HK-2 (cell line): Measurements from ENCODE around the gene RNF213.

ENCODE experiments used
- DNase-seq: peaks from one replicate; pipeline ENCODE4 v3.0.0-alpha.2; 2018; ENCODE audit not compliant: unreplicated experiment

Gene RNF213

DNA sequence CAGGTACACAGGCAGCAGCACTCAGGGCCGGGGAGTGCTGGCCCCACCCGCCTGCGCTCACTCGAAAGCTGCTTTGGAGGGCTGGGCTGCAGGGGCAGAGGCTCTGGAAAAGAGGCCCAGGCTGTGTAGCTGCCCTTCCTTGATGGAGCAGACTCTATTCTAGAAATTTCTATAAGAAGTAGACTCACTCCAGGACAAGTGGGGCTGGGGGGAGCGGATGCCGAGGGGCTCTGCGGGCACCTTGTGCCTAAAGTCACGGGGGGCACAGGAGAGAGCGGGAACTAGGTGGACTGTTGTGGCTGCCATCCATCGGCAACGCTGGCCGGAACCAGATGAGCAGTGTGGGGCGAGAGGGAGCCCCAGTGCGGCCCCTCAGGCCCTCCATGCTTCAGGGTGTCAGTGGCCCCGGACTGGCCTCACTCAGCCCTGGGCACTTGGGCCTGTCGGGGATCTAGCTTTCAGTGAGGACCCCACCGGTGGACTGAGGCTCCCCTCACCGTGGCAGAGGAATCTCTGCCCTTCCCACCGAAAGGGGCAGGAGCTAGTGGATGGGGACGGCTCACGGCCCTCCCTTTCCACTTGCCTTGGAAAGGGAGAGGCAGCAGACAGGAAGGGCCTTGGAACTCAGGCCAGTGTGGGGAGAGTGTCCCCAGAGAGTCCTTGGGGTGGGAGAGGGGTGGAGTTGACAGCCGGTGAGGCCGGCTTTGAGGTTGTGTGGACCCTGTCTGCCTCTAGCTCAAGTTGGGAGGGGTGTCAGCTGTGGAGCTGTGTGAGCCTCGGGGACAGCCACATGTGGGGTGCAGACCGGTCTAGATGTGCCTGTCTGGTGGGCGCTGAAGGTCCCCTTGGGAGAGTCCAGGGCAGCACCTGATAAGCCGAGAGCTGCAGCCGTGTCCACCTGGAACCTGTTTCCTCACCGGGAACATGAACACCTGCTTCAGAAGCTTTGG, 170.9 kb downstream of the RNF213 start:
- DNase-seq, result no peak

DNA sequence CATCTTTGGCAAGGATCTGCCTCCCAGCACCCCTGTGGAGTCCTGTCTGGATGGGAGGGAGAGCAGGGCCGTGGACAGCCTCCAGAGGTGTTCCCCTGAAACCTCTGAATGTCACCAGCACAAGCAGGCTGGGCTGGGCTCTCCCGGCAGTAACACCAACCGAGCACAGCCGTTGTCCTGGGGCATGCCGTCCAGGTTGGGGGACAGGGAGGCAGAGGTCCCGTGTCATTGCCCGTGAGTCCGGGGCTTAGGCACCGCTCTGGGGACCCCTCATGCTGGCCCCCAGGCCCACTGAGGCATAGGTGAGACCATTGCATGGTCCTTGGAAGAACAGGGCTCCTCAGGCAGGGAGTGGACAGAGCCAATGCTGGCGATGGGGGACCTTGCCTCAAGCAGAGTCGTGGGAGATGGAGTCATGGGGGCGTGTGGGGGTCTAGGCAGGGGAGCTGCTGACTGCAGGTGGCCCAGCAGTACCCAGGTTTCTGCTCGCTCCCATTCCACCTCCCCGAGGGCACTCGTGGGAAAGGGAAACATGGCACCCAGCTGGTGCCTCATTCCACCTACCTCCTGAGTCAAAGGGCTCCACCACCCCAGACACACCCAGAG, 171.8 kb downstream of the RNF213 start:
- DNase-seq, result no peak

DNA sequence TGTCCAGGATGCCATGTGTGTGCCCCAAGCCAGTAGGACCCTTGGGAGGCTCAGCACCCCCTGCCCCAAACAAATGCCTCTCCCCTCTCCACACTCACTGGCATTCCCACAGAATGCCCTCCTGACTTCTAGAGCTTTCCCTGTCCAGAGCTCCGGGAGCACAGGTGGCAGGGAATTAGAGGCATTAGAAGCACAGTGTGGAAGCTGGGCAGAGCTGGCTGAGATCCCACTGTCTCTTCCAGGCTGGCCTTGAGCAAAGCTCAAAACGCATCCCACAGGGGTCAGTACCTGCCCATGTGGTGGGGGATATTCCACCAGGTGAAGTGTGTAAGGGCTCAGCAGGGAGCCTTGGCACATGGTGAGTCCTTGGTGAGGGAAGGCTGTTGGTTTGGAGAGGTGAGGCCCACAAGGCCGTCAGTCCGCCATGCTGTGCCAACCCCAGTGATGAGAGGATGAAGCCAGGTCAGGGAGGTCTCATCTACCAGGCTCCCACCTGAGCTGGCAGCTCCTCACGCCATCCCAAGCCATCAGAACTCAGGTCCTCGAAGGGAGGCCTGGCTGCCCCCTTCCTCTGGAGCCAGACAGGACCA, 172.4 kb downstream of the RNF213 start:
- no peak for DNase-seq

DNA sequence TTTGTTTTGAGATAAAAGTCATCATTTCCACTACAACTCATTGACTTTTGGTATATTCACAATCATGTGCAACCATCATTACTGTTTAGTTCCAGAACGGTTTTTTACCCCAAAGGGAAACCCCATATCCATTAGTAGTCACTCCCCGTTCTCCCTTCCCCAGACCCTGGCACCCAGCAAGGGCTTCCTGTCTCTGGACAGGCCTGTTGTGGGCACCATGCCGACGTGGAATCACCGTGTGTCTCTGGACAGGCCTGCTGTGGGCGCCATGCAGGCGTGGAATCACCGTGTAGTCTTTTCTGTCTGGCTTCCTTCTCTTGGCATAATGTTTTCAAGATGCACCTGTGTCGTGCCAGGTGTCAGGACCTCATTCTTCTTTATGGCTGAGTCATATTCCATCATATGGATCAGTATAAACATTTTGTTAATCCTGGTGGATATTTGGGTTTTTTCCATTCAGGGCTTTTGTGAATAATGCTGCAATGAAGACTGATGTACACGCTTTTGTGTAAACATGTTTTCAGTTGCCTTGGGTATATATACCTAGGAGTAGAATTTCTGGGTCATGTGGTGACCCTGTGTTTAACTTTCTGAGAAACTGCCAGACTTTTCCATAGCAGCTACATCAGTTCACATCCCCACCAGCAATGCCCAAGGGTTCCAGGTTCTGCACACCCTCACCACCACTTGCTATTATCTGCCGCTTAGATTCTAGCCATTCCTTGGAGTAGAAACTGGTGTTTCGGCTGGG, 173.4 kb downstream of the RNF213 start:
- no peak for DNase-seq

DNA sequence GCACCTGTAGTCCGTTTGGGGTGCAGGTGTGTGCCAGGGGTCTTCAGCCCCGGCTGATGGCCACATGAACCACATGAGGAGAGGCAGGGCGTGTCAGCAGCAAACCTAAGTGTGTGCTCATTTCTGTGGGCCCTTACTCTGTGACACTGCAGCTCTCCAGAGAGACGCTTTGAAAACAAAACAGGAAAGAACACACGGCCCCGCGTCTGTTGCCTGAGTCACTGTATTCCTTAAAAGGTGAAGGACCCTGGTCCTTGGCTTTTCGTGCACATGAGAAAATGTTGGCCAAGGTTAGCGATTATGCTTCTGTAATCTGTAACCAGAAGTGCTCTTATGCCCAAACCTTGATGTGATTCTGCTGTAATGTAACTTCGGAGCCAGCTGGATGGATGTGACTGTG, 176.9 kb downstream of the RNF213 start:
- DNase-seq, result no peak

DNA sequence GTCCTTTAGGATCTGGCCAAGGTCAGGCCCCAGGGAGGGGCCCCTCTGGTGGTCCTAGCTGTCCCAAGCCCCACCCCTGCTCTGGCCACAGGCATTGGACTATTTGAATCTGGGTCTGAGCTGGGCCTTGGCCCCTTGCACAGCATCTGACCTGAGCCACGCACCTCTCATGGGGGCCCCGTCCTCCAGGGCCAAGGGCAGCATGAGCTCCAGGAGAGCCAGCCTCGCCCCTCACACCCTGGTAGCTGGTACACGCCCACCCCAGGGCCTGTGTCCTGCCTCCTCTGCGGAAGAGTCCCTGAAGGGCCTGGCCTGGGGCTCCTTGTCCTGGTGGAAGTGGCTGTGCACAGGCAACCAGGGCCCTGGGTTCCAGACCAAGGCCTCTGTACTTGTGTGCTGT, 178.2 kb downstream of the RNF213 start:
- DNase-seq, result no peak

DNA sequence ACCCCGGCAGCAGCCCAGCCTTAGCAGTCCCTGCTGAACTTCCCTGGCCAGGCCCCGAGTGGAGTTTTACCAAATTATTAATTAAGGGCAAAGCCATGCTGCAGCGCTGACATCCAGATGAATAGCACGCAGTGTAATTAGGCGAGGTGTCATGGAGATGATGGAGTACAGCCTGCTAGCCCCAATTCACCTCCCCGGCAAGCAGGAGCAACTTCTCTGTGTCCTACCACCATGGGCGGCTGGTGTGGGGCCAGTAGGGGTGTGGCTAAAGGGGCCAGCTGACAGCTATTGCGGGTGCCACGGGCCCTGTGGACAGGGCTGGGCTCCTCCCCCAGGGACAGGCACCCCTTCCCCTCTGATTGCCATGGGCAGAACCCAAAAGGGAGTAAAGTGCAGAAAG, 178.8 kb downstream of the RNF213 start:
- no peak for DNase-seq

DNA sequence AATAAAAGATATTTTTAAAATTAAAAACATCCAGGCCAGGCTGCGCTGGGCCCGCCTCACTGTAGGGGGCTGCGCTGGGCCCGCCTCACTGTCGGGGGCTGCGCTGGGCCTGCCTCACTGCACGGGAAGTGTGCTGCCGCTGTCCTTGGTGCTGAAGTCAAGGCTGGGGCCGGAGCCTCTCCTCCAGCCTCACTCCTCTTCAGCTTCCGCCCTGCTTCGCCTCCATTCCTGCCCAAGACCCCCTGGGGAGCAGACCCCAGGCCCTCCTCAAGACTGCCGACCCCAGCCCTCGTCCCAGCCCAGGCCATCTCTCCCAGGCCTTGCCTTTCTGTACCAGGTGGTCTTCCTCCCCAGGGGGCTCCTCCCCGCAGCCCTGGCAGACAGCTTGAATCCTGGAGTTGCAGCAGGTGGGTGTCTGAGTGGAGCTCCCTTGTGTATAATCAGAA, 180.5 kb downstream of the RNF213 start:
- DNase-seq, result peak; percentile 51

DNA sequence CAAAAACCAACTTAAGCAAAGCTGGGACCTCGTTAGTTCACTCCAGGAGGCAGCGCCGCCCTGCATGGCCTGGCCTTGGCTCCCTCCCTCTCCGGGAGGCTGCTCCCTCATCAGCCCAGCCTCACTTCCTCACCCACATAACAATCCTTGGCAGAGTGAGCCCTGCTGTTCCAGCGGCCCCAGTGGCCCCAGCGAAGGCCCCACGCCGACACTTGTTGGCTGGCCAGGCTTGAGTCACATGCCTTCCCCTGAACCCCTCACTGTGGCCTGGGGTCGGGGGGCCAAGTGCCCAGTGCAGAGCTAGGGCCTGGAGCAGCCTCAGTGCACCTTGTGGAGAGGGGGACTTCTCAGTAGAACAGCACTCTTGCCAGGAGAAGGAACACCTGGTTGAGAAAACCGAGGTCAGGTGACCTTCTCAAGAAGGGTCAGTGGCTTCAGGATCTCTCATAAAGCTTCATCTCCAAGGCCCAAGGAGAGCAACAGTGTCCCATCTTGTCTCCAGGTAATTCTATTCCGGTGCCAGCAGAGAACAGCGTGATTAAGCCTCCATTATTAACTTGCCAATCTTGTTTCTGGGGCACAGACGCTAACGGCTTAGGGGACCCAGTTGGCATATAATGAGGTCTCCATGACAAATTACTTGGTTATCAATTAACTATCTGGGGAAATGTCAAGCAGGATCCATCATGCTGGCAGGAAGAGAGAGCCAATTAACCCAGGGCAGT, 181.1 kb downstream of the RNF213 start:
- no peak for DNase-seq

DNA sequence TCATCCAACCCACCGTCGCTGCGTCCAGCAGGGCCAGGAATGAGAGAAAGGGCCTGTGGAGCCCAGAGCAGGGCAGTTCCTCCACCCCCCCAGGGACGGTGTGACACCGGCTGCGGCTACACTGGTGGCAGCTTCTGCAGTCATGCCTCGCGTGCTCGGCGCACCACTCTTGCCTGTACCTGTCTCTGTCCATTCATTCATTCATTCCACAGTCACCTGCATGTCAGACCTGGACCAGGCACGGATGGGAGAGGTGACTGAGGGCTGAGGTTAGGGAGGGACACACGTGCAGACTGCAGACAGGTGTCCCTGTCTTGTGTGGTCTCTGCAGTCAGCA, 181.6 kb downstream of the RNF213 start:
- DNase-seq, result no peak

DNA sequence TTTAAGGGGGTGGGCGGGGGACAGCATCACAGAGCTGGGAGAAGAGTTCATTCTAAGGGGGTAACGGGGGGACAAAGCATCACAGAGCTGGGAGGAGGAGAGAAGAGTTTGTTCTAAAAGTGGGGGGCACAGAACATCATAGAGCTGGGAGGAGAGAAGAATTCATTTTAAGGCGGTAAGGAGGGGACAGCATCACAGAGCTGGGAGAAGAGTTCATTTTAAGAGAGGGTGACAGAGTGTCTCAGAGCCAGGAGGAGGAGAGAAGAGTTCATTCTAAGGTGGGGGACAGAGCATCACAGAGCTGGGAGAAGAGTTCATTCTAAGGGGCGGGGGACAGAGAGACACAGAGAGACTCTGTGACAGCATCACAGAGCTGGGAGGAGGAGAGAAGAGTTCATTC, 182.1 kb downstream of the RNF213 start:
- DNase-seq, result no peak

DNA sequence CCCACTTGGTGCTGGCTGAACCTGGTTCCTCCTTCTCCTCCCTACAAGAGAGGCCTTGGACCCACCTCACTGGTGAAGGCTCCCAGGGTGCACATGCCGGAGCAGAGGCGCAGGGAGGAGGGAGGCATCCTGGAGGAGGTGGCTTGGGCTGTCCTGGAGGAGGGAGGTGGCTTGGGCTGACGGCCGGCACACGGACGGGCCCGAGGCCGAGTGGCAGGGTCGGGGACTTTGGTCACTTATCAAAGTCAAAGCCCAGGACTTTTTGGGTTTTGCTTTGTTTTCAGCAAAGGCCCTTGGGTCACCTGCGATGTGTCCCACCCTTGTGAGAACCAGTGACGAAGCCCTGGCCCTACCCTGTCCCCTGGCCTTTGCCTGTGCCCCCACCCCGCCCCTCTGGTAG, 182.8 kb downstream of the RNF213 start:
- DNase-seq, result no peak

DNA sequence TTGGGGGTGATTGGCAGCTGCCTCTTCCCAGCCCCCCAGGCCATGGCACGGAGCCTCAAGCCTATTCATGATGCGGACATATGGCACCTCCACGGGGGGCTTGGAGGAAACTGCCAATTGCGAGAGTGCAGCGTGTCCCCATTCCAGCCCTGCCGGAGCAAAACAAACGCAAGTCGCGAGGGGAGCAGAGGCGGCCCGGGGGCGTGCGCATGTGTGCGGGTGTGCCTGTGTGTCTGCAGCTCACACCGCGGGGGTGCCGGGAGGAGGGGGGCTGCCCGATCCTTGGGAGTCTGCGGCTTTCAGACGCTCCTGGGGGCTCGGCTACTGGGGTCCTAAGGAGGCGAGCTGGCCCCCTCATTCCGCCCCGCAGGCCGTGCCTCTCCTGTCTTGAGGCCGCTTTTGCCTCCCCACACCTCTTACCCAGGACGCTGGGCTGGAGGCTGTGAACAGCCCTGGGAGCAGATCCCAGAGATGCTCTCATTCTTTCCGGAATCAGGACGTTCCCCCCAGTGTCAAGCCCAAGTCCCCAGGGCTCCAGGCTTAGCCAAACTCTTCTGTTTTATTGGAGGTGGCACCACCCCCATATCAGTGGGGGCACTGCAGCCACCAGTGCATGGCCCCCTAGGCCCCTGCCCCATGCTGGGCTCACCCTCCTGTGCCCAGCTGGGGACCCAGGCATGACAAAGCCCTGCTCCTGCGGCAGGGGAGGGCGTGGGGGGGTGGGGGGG, 183.4 kb downstream of the RNF213 start:
- DNase-seq, result no peak

DNA sequence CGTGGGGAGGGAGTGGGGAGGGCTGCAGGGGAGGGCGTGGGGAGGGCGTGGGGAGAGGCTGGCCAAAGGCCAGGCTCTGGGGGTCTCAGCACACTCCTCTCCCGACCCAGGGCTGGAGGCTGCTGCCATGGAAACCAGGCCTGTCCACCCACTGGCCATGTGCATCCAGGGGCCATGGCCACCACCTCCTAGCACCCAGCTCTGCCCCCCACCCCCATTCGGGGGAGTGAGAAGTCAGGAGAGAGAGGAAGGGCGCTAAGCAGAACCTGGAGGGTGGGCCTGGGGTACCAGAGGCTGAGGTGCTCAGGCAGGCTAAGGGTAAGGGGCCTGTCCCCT, 184.0 kb downstream of the RNF213 start:
- DNase-seq, result no peak

DNA sequence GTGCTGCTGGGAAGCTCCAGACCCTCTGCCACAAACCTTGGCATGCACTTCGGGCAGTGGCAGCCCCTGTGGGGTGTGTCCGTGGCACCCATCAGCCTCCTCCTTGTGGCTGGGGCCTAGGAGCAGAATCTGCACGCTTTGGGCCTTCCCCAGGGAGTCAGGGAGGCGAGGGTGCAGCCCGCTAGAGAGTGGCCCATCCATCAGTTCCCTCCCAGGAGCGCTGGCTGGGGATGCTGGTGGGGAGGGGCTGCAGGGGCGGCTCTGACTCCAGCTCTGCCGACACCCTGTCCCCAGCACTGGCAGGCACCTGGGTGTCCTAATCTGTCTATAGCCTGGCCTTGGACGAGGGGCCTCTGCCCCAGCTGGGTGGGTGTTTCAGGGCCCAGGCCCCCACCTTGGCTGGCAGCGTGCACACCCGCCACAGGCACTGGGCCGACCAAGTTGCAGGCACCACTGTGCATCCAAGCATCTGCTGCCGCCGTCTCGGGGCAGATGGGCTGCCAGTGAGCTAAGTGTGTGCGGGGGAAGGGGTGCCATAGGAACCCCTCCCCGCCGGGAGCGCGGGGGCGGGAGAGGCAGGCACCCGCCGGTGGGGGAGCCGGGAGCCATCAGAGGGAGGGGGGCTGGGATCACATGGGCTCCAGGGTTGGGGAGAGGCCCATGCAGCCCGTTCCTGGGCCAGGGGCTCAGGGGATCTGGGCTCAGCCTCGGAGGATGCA, 184.5 kb downstream of the RNF213 start:
- DNase-seq, result no peak

DNA sequence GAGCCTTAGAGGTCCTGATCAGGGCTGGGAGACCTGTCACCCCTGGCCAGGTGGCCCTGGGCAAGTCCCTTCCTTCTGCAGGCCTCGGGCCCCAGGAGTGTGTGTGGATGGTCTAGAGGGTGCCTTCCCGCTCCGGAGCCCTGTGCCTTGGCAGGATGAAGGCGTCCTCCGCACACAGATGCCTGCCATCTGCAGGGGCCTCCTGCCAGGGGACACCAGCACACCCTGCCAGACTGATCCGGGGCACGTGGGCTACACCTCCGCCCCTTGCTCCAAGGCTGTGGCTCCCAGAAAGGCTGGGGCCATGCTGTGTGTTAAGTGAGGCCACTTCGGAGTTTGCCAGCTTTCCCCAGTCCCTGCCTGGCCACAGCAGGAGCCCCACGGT, 185.1 kb downstream of the RNF213 start:
- DNase-seq, result no peak

DNA sequence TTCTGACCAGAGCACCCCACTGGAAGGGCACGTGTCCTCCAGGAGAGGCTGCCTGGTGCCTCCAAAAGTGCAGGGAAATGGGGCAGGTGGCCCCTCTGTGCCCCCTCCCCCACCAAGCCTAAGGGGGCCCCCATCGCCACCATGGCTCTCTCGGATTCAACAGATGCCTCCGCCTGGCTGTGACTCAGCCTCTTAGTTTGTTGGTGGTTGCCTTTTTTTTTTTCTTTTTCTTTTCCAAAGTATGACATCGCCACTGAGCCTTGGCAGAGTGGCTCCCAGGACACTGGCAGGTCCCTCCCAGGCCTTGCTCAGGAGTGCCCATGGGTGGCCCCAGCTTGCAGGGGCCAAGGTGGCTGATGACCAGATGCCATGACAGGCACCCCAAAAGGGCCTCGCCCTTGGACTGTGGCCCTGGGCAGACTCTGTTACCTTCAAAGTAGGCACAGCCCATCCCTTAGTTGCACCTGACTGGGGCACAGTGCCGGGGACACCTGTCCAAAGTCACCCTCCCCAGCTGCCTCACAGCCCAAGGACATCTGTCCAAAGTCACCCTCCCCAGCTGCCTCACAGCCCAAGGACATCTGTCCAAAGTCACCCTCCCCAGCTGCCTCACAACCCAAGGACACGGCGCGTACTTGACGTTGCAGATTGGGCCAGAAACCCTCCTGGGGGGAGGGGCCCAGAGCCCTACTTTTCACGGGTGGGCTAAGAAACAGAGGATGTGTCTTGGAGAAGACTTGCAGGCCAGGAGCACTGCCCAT, 186.2 kb downstream of the RNF213 start:
- no peak for DNase-seq

DNA sequence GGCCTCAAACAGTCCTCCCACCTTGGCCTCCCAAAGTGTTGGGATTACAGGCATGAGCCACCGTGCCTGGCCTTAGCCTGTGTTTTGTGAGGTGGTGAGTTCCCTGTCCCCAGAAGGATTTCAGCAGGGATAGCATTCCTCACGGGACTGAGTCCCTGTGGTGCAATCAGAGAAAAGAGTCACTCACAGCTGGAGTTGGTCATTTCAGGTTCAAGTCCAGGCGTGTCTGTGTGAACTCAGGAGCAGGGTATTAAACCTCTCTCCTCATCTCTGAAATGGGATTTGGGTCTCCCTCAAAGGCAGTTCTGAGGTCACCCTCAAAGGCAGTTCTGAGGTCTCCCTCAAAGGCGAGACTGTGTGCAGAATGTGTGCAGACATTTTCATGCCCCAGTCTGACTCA, 187.1 kb downstream of the RNF213 start:
- DNase-seq, result no peak
